Activated naive CD8-positive, alpha-beta T cell treated with anti-CD3 and anti-CD28 coated beads, Interleukin-2, amount 50 U/mL, for 16 hours (primary cell): Measurements from ENCODE around the gene ANKFY1.
"Not testable (repeated sequence)": the region's sequence is repeated elsewhere in the genome, so short reads cannot be mapped to it uniquely, and the experiment has no call there.

ENCODE experiments used
- DNase-seq: peaks from one replicate; pipeline ENCODE4 v3.0.0-alpha.2; 2020; ENCODE audit warnings: low read depth, low spot score

ANKFY1 gene

GRCh38 chr17:4157618-4158333 is 106.0 kb downstream of the ANKFY1 start:
- DNase-seq, result no peak

DNA sequence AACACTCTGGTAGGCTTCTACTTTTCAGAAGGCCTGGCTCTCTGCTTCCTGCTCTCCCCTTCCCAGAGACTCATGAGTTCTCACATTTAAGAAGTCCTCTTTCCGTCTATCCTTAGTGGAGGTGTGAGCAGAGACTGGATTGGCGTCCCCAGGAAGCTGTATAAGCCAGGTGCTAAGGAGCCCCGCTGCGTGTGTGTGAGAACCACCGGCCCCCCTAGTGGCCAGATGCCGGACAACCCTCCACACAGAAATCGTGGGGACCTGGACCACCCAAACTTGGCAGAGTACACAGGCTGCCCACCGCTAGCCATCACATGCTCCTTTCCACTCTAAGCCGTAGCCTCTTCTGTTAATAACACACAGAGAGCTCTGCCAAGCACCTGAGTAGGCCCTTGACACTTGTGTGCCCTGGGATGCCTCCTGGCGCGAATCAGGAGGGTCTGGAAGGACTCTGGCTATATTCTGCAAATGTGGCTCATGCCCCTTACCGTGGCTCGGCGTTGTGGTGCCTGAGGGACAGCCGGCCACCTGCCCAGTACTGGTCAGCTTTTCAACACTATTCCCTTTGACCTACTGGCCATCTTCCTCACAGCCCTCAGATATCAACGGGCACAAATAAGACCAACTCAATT is 106.9 kb downstream of the ANKFY1 start:
- no peak for DNase-seq

- no peak for DNase-seq
Measured at GRCh38 chr17:4155980-4156620, 107.7 kb downstream of the ANKFY1 start.

DNA sequence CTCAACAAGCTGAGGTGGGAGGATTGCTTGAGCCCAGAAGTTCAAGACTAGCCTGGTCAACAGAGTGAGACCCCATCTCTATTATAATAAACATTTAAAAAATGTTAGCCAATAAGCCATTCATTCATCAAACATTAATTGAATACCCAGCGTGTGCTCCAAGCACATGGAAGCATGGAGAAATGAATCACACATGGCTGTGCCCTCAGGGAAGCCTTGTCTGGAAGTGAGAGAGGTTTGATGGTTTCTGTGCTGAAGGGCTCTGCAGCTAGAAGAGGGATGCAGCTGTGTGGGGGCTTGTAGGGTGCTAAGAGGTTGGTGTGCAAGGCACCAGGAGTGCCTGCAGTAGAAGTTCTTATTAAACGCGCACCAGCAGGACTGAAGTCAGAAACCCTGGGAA is 109.6 kb downstream of the ANKFY1 start:
- DNase-seq, result no peak

DNA sequence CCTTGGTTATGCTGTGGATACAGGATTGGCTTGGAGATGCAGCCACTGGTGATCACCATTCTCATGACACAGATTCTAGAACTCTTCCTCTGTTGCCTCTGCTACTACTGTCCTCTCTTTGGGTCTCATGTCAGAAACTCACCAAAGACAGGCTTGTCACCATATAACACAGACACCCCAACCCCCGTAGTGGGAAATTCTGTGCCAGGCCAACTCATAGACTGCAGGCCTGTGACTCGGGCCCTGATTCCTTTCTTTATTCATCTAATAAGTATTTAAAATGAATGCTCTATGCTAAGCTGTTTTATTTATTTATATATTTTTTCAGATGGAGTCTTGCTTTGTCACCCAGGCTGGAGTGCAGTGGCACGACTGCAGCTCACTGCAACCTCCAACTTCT is 111.3 kb downstream of the ANKFY1 start:
- DNase-seq, result no peak

DNA sequence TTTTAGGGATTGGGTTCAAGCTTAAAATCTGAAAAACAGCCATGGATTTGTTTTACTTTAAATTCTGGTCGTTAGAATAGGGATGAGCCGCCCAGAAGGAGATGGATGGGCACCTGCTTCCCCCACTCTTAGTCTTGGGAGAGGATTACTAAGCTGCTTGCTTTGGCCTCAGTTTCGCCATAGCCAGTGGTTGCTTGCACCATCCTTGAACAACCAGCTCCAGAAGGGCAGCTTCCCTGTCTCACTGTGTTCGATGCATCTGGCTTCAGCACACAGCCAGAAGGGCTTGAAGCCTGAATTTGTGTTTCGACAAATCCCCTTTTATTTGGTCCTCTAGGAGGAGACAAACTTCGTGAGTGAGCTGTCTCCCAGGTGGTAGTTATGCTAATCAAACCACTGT is 113.7 kb downstream of the ANKFY1 start:
- DNase-seq, result no peak

GRCh38 chr17:4148611-4149308 is 115.0 kb downstream of the ANKFY1 start:
- no peak for DNase-seq

- no peak for DNase-seq
Measured at GRCh38 chr17:4147751-4148310, 115.9 kb downstream of the ANKFY1 start.

- no peak for DNase-seq
Measured at GRCh38 chr17:4146641-4147040, 117.1 kb downstream of the ANKFY1 start.

GRCh38 chr17:4144422-4144747 is 119.4 kb downstream of the ANKFY1 start:
- no peak for DNase-seq

DNA sequence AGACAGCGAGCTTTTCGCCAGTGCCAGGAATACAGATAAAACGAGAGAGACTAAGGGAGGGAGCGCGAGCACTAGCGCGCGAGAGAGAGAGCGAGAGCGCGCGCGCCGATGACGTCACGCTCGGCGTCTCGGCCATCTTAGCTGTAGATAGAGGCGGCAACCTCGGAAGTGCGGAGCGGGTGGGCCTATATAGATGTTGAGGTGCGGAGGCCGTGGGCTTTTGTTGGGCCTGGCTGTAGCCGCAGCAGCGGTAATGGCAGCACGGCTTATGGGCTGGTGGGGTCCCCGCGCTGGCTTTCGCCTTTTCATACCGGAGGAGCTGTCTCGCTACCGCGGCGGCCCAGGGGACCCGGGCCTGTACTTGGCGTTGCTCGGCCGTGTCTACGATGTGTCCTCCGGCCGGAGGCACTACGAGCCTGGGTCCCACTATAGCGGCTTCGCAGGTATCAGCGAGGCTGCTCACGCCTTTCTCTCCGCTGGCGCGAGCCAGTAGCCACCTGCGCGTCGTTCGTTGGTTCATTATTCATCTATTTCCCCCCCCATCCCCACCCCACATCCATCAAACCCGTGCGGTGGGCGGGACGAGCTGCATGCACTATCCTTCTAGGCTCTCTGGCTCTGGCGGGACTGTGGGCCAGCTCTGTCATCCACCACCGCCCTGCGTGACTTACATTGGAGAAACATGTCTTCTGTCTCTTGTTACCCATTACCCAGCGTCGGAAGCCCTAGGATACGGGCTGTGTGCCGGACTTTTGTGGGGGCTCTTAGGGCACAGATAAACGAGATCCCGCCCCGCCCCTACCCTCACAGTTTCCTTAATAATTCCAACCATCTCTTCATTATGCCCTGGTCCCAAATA is 120.0 kb downstream of the ANKFY1 start:
- peak; percentile 72 for DNase-seq

- no peak for DNase-seq
Measured at GRCh38 chr17:4142107-4142900, 121.5 kb downstream of the ANKFY1 start.

DNA sequence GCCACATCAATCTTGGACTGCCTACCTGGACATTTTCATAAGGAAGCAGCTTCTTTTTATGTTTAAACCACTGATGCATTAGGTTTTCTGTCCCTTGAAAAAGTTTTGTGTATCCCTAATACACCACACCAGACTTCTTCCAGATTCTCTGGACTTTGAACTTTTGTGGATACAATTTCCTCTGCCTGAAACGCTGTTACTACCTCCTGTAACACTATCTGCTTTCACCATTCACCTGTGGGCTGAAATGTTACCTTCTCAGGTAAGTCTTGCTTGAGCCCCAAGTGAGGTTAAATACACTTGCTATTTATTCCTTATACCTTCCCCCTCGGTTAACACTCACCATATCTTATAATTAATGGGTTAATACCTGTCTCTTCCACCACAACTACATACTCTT is 123.7 kb downstream of the ANKFY1 start:
- DNase-seq, result no peak

DNA sequence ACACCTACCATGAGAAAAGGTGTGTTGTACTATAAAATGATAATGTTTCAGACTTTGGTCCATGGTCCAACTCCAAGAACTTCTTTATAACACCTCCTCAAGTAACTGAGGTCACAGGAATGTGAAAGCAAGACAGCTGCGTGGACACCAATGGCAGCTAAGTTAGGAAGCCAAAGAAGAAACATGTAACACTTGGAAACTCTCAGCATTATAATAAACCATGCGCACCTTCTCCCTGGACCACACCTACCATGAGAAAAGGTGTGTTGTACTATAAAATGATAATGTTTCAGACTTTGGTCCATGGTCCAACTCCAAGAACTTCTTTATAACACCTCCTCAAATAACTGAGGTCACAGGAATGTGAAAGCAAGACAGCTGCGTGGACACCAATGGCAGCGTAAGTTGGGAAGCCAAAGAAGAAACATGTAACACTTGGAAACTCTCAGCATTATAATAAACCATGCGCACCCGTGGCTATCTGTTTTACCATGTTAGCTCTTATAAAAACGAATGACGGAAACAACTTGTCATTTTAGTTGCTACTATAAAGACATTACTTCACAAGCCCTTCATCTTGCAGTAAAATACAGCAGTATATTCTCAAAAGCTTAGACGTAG is 124.8 kb downstream of the ANKFY1 start:
- not testable (repeated sequence) for DNase-seq

- DNase-seq, result no peak
Measured at GRCh38 chr17:4136373-4136772, 127.4 kb downstream of the ANKFY1 start.

GRCh38 chr17:4135489-4135888 is 128.3 kb downstream of the ANKFY1 start:
- no peak for DNase-seq

DNA sequence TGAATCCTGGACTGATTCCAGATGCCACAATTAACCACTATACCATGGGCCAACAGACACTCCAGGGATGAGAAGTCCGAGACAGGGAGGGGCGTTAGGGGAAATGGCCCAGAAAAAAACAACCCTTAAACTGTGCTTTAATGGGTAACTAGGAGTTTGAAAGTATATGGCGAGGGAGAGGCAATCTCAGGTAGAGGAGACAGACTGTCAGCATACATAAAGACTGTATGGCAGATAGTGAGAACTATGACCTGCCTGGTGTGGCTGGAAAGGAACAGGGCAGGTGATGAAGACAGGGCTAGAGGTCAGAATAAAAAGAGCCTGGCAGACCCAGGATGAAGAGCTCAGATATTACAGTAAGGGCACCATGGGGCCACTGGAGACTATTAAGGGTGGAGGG is 129.1 kb downstream of the ANKFY1 start:
- DNase-seq, result no peak

GRCh38 chr17:4130715-4131114 is 133.1 kb downstream of the ANKFY1 start:
- no peak for DNase-seq

GRCh38 chr17:4127555-4127954 is 136.2 kb downstream of the ANKFY1 start:
- no peak for DNase-seq

DNA sequence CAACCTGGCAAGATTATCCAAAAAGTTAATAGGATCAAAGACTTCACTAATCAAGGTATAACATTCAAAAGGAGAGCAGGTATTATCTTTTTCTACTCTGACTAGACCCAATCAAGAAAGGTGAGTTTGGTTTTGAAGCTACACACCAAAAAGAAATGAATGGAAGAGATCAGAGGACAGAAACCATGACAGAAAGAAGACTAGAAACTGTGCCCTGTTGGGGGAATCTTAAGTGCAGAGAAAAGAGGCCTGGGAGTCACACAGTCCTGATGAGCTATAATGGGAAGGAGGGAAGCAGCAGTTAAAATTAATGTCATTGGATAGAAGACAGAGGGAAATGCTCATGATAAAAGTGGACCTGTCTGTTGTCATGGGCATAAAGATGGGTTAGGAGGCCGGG is 138.2 kb downstream of the ANKFY1 start:
- no peak for DNase-seq
